ENCODE measurements around the gene CDHR3. TPM values are rescaled to one million over a fixed set of nuclear protein-coding genes. Genes with fewer than 3 reads are reported as not detected.

The CDHR3 gene
- total and polyA plus RNA-seq, 2 of the 8 experiments (the other 6 are each of a cell fraction or from before 2014, with no cell fraction given) = 6.4 to 6.8 TPM

DNA sequence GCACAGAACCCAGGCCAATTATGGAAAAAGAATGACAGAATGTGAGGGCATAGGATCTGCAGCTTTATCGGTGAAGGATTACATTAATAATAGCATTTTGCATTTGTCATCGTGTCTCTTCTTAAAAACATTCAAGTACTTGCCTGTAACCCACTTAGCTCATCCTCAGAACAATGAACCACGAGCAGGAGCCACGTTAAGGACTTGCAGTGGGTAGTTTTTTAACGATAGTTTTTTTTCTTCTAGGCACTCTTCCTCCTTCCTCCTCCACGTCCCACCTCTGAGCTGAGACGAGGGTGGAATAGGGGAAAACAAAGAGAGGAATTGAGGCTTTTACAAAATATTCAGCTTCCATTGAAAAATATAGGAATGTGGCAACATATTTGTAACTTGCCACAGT, 27.1 kb downstream of the CDHR3 start:
- H3K4me3 ChIP-seq (ENCODE audit: extremely low read depth in 1 of 4, insufficient read depth in 2 of 4, low read depth in 3 of 4, low read length in 4 of 4) = no peak overlapping the region
- peak overlapping the region; percentile 12; the same call in 1 of the 2 replicates for H2BK5ac ChIP-seq (ENCODE audit: low read depth, low read length)
- POLR2A ChIA-PET (ENCODE audit: partially characterized antibody) = interaction anchor here (0.7 to 1.4 kb wide), 6 partner anchors 9 to 221 kb away, joined by 3 to 5 read pairs (median 3); no protein-coding TSS in a partner anchor
- H2AK5ac ChIP-seq (ENCODE audit: low read depth, low read length) = no peak overlapping the region
- H3K23me2 ChIP-seq (ENCODE audit: low read depth, low read length) = no peaks in the 10 kb centered on the region
- H3K4ac ChIP-seq (replicated peaks; ENCODE audit: insufficient read length, low read depth, low read length) = no peak overlapping the region
- H2AFZ ChIP-seq (ENCODE audit: low read length) = no peak overlapping the region
- no peaks in the 10 kb centered on the region for H3K79me2 ChIP-seq (ENCODE audit: control insufficient read depth in 1 of 2, insufficient read depth in 2 of 2, low read length in 2 of 2)
- no peak for DNase-seq (ENCODE audit: low read depth in 1 of 2, low spot score in 2 of 2)
- H3K4me1 ChIP-seq (replicated peaks in 1 of 4; ENCODE audit: control insufficient read depth in 3 of 4, insufficient read depth in 4 of 4, low read length in 3 of 4) = peaks cover 11 to 37% (median 32%) of the 10 kb centered on the region in 4 experiments; a peak in 6 of 7 replicates
- no peaks in the 10 kb centered on the region for H3K79me1 ChIP-seq (ENCODE audit: low read depth, low read length)
- no peaks in the 10 kb centered on the region for H3K9me3 ChIP-seq (ENCODE audit: insufficient read depth in 2 of 2, low read depth in 1 of 2, low read length in 1 of 2)
- no peak overlapping the region for H3K23ac ChIP-seq (ENCODE audit: insufficient read length)
- H2BK12ac ChIP-seq (ENCODE audit: low read depth, low read length) = 0 out of 2 replicates have a peak overlapping the region, but pooled peaks have one; percentile 11
- no peak overlapping the region for H3K27ac ChIP-seq (ENCODE audit: low read depth, low read length)
- peak overlapping the region; percentile 12 to 35; a peak in 3 of 4 replicates for H3K4me2 ChIP-seq (ENCODE audit: insufficient read depth in 1 of 2, low read depth in 2 of 2, low read length in 2 of 2)
- no peaks in the 10 kb centered on the region for H3K27me3 ChIP-seq (replicated peaks in 1 of 4; ENCODE audit: control insufficient read depth in 3 of 4, extremely low read depth in 1 of 4, insufficient read depth in 3 of 4, low read length in 3 of 4)
- no peaks in the 10 kb centered on the region for H3K36me3 ChIP-seq (ENCODE audit: control insufficient read depth in 2 of 4, insufficient read depth in 4 of 4, low read length in 3 of 4)
- no peak overlapping the region for H3K9ac ChIP-seq (replicated peaks in 1 of 4; ENCODE audit: extremely low read depth in 1 of 4, low read depth in 3 of 4, low read length in 3 of 4)
- peak overlapping the region; percentile 93; the same call in 1 of the 2 replicates for H2BK20ac ChIP-seq (ENCODE audit: low read length)
- H3K18ac ChIP-seq (ENCODE audit: extremely low read depth, low read length) = no peak overlapping the region; the same call in 1 of the 2 replicates
- H2BK120ac ChIP-seq (replicated peaks; ENCODE audit: low read depth, low read length) = peak overlapping the region; percentile 65
- no peak overlapping the region for H4K8ac ChIP-seq (ENCODE audit: extremely low read depth, insufficient read depth, low read length)
- WGBS, 2 experiments (ENCODE audit: extremely low coverage in 1 of 2, insufficient coverage in 1 of 2, insufficient read length in 1 of 2, insufficient replicate concordance in 2 of 2, low coverage in 1 of 2, low lambda C conversion rate in 2 of 2, missing lambda C conversion rate in 1 of 2) = 74% methylated on average over 6 of the region's 7 CpGs; no CpG with 5 or more reads in 1 of the 2 experiments
- H3K14ac ChIP-seq (ENCODE audit: insufficient read length) = no peak overlapping the region
- no peak overlapping the region for H2BK15ac ChIP-seq (ENCODE audit: low read length)
- no peak for TF ChIP-seq TAF7 (optimal IDR thresholded peaks at IDR 0.05; ENCODE audit: borderline replicate concordance, low read depth, low read length)
- H4K91ac ChIP-seq (replicated peaks; ENCODE audit: insufficient read length, low read length) = peak overlapping the region; percentile 45
- no peak for FAIRE-seq
- peak overlapping the region; percentile 8 for H4K5ac ChIP-seq (ENCODE audit: insufficient read length, low read depth, low read length)
- CTCF ChIA-PET (ENCODE audit: partially characterized antibody) = interaction anchor here (0.9 to 4.2 kb wide), 34 partner anchors 8 to 347 kb away, joined by 3 to 32 read pairs (median 4); partner anchors contain the start of gene CDHR3
- no peak overlapping the region for H3K56ac ChIP-seq (replicated peaks; ENCODE audit: insufficient read length, low read depth, low read length)
- no peaks in the 10 kb centered on the region for H4K20me1 ChIP-seq (replicated peaks in 1 of 2; ENCODE audit: control insufficient read depth in 1 of 2, insufficient read depth in 2 of 2, low read length in 2 of 2)
